GM12864 (cell line): Measurements from ENCODE around the gene NECTIN1.
A peak's percentile ranks its signal among the peaks of the same experiment; 100 is the strongest.

ENCODE experiments used
- DNase-seq: peaks from one replicate; pipeline ENCODE4 v3.0.0-alpha.2; 2011; ENCODE audit warnings: low read depth
- H3K4me3 ChIP-seq: 2 replicates; pipeline ENCODE4 v1.5.1; 2011; ENCODE audit warnings: mild to moderate bottlenecking, low read depth, low read length, control low read depth
- TF ChIP-seq, protein P1 (sequence below): IDR thresholded peaks from 2 replicates; pipeline ENCODE4 v1.5.1; 2011; ENCODE audit warnings: low read depth, mild to moderate bottlenecking, moderate library complexity, low read length, control low read depth, inconsistent platforms; ENCODE audit errors: missing control alignments

NECTIN1 gene

DNA sequence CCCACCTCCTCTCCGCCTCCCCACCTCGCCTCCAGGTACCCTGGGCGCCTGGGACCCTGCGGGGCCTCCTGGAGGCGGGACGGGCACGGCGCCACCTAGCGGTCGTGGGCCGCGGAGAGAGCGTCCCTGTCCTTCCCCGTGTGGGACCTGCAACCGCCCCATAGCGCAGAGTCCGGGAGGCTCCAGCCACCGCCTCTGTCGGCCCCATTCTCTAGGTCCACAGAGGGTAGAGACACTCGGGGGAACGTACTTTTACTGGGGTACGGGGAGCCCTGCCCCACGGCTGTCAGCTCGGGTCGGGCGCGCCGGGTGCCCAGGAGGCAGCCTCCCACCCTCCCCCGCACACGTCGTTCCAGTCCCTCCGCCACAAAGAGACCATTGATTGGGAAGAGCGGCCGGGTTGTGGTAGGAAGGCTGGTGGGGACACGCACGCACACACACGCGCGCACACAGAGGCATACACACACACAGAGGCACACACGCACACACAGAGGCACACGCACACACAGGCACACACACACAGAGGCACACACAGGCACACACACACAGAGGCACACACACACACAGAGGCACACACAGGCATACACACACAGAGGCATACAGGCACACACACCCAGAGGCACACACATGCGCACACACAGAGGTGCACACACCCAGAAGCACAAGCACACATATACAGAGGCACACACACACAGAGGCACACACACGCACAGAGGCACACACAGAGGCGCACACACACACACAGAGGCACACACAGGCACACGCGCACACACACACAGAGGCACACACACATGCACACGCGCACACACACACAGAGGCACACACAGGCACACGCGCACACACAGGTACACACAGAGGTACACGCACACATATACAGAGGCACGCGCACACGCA is 12.6 kb upstream of the NECTIN1 start:
- H3K4me3 ChIP-seq, result no peak overlapping the region
- DNase-seq, result no peak
- TF ChIP-seq, protein P1, sequence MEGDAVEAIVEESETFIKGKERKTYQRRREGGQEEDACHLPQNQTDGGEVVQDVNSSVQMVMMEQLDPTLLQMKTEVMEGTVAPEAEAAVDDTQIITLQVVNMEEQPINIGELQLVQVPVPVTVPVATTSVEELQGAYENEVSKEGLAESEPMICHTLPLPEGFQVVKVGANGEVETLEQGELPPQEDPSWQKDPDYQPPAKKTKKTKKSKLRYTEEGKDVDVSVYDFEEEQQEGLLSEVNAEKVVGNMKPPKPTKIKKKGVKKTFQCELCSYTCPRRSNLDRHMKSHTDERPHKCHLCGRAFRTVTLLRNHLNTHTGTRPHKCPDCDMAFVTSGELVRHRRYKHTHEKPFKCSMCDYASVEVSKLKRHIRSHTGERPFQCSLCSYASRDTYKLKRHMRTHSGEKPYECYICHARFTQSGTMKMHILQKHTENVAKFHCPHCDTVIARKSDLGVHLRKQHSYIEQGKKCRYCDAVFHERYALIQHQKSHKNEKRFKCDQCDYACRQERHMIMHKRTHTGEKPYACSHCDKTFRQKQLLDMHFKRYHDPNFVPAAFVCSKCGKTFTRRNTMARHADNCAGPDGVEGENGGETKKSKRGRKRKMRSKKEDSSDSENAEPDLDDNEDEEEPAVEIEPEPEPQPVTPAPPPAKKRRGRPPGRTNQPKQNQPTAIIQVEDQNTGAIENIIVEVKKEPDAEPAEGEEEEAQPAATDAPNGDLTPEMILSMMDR, result peak; percentile 89

DNA sequence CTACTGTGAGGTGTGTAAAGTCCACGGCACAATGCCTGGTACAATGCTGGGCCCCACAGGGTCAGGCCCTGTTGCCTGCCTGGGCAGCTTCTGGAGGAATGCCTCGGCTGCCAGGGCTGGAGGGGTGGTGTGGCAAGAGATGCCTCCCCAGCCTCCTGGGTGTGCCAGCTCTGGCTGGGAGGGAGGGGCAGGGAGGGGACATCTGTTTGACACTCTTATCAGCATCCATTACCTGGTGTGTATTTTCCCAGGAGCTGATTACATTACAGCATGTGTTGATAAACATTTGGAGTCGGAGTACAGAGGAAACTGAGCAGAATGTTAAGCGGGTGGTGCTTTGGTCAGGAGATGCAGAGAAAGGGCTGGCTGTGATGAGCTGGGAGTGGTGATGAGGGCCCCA is 11.0 kb upstream of the NECTIN1 start:
- no peak for DNase-seq
- TF ChIP-seq, protein P1, result no peak
- H3K4me3 ChIP-seq, result no peak overlapping the region

DNA sequence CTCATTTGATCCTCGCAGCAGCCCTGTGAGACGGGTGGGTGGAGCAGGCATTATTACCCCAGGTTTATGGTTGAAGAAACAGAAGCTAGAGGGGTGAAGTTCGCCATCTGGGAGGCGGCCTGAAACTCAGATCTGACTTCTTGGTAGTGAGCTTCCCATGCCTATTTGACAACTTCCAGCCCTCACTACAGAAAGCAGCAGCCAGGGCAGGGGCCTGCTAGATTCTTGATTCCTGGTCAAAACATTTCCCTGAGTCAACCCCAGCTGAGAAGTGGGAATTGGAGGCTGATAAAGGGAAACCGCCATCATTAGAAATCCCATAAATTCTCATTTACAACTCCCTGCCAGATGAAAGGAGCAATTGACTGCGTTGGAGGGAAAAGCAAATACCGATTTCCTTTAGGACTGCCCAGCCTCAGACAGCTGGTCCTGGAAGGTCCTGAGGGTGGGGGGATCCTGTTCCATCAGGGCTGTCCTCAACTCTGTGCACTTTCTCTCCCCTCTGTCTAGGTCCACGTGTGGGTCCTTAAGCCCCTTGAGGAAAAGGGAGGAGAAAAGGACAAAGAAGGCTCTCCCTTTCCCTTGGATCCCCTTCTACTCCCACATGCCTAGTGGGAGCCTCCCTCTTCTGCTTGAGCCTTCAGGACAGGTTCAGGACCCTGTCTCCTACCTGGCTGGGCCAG is 10.2 kb upstream of the NECTIN1 start:
- H3K4me3 ChIP-seq, result no peak overlapping the region
- TF ChIP-seq, protein P1, result no peak
- DNase-seq, result no peak

DNA sequence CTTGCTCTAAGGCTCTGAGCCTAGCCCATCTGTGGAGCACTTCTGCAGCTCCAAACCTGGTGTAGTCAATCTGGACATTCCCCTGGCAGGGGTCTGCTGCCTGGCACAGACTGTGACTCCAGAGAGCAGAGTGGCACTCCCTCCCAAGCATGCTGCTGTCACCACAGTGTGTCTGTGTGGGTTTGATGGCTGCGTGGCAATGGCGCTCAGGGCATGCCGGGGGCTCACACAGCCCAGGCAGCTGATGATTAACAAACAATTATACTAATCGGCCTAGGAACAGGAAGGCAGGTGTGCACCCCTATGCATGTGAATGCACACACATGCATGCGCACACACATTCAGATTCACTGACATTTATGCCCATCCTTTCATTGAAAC is 9.0 kb upstream of the NECTIN1 start:
- no peak for DNase-seq
- no peak overlapping the region for H3K4me3 ChIP-seq

DNA sequence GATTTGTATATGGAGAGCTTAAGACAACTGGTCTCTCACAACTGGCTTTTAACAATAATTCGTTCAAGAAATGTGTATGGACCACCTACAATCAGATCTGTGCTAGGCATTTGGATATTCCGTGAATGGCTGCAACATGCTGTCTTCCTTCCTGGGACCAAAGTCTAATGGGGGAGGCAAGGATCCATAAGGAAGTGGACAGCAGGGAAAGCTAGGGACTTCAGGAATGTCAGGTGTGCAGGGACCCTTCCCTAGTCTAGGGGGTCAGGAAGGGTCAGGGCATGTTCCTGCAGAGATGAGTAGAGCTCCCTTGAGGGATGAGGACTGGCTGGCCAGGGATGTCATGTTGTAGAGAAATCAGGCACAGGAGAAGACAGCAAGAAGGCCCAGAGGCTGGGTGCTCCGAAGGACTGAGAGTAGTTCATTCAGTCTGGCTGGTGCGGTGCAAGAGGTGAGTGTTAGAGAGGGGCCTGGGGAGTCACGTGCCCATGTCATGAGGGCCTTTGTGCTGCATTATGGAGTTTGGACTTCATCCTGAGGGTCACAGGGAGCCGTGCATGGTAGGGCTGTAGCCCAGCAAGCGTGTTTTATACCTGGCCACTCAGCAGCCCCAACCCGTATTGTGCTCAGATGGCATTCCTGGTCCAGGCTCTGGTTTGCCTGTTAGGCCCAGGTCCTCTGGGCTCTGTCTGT is 8.5 kb upstream of the NECTIN1 start:
- DNase-seq, result no peak
- TF ChIP-seq, protein P1, result no peak
- no peak overlapping the region for H3K4me3 ChIP-seq

More for the DNA sequence above, 9.0 kb upstream of the NECTIN1 start:
- TF ChIP-seq, protein P1, result no peak

DNA sequence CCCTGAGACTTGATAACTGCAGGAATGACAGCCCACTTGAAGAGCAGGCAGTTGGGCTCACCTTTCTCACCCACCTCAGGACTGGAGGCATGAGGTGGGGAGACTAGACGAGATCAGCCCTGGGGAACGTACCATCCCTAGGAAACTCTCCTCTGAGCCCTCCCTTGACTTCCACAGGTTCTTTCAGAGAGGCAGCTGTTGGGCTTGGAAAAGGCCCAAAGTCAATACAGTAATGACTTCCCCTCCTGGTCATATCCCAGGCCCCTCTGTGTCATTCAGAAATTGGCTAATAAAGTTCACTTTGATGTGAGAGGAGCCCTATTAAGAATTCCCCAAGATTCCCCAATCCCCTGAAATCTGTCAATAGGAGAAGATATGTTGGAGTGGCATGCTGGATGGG is 5.8 kb upstream of the NECTIN1 start:
- no peak overlapping the region for H3K4me3 ChIP-seq
- no peak for DNase-seq
- TF ChIP-seq, protein P1, result no peak
